Neural progenitor cell (in vitro differentiated cells): Measurements from ENCODE around the gene HRG.

Source experiments
- CTCF ChIP-seq: fragments of 200-600 bp; sonication (generic); IDR thresholded peaks from 2 replicates; pipeline ENCODE4 v1.5.1; 2017; ENCODE audit warnings: antibody characterized with exemption, mild to moderate bottlenecking
- EZH2phosphoT487 ChIP-seq: fragments of 200-600 bp; sonication (generic); IDR thresholded peaks from 2 replicates; pipeline ENCODE4 v1.6.1; 2017; ENCODE audit warnings: antibody characterized with exemption

DNA sequence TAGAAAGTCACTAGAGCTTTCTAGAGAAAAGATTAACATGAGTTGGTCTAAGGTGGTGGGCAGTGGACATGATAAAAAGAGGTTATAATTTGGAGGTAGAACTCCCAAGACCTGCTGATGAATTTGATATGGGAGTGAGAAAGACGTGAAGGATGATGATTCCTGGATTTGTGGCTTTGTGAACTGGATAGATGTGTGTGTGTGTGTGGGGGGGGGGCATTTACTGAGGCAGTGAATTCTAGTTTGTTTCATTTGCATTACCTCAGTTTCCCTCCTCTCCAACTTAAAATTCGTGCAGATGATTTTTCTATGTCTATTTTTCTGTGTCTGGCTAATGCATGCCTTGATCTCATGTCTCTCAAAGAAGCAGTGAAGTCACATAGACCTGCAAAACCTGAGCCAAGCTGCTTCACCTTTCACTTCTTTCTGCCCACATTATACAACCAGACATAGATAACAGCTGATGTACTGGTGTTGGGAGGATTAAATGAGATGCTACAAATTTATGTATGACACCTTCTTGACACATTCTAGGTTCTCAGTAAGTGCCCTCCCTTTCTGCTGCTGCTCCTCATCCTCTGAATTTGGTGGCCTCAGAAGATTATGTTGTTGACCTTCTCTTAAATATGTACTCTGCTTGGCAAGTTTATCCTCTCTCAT is 43.0 kb upstream of the HRG start:
- TF ChIP-seq CTCF (no peak), EZH2phosphoT487 (no peak)
